ENCODE results near the gene ASPDH.
"Not testable (repeated sequence)": the region's sequence is repeated elsewhere in the genome, so short reads cannot be mapped to it uniquely, and the experiment has no call there.

The ASPDH gene

GRCh38 chr19:50547385-50548190, 33.9 kb upstream of the ASPDH start:
- DNase-seq (ENCODE audit: low spot score) = no peak

DNA sequence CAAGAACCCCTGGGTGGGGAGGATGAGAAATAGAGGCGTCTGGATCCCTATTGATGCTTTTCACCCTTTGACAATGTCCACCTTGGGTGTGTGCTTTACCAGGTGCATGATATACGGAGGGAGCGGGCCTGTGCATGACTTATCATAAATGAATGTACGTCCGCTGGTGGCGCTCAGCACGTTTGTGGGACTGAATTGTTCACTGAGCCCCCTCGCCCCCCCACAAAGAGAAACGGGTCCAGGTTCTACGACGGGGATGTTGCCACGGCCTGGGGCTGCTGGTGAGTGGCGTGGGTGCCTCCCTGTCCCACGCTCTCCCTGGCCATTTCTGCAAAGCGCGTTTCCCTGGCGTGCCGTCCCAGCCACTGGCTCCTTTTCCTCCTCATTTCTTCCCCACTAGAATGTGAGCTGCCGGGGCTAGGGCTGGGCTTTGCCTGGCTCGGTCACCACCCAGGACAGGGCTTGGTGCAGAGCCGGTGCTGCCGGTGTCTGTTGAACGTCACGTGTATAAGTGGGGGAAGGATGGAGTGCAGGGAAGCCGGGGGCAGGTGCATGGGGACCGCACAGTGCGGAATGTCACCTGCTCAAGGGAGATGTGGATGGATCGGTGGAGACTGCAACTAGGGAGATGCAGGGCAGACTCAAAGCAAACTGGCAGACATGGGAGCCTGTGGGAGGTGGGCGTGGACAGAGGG, 33.0 kb upstream of the ASPDH start:
- no peak for DNase-seq (ENCODE audit: low spot score)

GRCh38 chr19:50542943-50543342, 29.2 kb upstream of the ASPDH start:
- DNase-seq (ENCODE audit: low spot score) = no peak

GRCh38 chr19:50537769-50538230, 24.1 kb upstream of the ASPDH start:
- peak; percentile 92 for DNase-seq (ENCODE audit: low spot score)

- DNase-seq (ENCODE audit: low spot score) = no peak
Measured at GRCh38 chr19:50537306-50537685, 23.6 kb upstream of the ASPDH start.

DNA sequence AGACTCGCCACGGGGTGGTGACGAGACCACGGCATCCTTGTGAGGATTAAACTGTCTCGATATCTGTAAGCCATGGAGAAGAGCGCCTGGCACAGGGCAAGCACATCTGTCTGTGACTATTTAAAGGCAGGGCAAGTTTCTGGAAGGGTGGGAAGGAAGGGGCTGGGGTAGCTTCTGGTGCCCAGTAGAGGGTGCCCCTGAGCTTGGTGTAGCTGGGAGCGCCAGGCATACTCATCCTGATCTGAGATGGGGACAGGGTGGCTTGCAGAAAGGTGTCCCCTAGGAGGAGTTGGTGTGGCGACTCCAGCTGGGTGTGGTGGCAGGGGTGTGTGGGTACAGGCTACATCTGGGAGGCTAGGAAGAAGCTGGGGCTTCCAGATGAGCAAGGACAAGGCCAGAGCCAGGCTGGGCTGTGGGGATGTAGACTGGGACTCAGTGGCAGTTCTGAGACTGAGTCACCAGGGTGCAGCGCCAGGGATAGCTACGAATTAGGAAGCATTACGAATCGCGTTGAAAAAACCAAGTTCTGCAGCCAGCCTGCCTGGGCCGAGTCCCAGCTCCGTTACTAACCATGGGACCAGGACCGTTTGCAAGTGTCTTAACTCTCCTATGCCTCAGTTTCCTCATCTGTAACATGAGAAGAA, 23.1 kb upstream of the ASPDH start:
- no peak for DNase-seq (ENCODE audit: low spot score)

- no peak for DNase-seq (ENCODE audit: low spot score)
Measured at GRCh38 chr19:50535672-50536187, 22.0 kb upstream of the ASPDH start.

DNA sequence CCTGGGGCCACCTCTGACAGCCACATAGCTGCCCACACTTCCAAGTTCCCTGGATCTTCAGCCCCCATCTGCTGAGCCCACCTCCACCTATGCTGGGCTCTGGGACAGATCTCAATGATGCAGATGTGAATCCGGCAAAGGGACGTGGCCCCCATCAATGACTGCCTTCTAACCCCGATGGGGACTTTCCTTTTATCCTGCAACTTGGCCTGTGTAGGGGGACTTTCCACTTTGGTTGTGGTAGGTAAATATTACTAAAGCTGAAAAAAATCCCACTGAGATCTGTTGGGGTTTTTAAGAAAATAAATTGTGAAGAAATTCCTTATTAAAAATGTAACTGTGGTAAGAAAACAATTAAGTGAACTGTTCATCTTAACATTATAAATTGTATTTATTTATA, 20.8 kb upstream of the ASPDH start:
- DNase-seq (ENCODE audit: low spot score) = no peak

DNA sequence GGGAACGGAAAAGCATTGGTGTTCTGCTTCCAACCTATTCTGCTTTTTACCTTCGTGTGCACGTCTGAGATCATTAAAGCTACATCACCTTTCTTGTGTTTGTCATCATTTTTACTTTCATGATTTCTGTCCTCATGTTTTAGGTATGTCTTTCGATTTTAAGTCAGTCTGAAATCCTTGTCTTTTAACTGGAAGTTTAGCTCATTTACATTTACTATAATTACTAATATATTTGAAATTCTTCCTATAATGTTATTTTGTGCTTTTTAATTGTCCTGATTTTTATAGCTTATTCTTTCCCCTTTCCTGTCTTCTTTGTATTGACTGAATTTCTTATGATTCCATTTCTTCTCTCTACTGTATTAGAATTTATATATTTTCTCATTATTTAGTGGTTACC, 19.2 kb upstream of the ASPDH start:
- no peak for DNase-seq (ENCODE audit: low spot score)

DNA sequence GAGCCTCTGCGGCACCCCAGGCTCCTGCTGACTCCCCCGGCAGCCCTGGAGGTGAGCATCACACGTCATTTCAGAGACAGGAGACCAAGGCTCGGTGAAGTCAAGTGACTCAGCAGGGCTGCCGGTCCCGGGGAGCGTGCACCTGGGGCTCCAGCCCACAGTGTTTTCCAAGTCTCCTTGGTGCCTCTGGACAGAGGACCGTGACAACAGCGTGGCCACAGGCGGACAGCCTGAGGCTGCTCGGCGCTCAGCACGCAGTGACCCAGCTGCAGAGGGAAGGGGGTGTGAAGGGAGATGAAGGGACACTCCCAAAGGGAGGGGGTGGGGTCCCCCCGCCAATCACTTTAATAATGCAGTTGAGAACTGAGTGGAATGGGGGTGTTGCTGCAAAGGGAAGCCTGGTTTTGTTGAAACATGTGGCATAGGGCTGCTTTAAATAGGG, 17.5 kb upstream of the ASPDH start:
- DNase-seq (ENCODE audit: low spot score) = no peak

DNA sequence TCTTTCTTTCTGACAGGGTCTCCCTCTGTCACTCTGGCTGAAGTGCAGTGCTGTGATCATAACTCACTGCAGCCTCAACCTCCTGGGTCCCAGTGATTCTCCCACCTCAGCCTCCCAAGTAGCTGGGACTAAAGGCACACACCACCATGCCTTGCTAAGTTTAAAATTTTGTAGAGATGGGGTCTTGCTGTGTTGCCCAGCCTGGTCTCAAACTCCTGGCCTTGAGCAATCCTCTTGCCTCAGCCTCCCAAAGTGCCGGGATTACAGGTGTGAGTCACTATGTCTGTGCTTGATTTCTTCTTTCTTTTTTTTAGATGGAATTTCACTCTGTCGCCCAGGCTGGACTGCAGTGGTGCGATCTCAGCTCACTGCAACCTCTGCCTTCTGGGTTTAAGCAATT, 14.3 kb upstream of the ASPDH start:
- not testable (repeated sequence) for DNase-seq (ENCODE audit: low spot score)

DNA sequence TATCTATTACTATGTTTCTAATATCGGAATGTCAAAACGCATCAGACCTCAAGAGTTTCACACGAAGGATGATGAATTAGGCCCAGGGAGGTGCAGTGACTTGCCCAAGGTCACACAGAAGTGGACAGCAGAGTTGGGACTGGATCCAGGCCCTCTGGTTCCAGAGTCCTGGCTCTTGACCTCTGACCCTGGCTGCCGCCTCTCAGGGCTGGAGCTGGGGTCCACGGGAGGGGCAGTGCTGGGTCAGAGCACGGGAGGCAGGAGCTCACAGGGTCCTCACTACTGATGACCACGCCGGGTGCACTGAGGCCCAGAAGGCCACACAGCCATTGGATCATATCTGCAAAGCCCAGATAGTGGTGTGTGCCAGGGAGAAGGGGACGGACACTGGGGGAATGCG, 9.2 kb upstream of the ASPDH start:
- no peak for DNase-seq (ENCODE audit: low spot score)

DNA sequence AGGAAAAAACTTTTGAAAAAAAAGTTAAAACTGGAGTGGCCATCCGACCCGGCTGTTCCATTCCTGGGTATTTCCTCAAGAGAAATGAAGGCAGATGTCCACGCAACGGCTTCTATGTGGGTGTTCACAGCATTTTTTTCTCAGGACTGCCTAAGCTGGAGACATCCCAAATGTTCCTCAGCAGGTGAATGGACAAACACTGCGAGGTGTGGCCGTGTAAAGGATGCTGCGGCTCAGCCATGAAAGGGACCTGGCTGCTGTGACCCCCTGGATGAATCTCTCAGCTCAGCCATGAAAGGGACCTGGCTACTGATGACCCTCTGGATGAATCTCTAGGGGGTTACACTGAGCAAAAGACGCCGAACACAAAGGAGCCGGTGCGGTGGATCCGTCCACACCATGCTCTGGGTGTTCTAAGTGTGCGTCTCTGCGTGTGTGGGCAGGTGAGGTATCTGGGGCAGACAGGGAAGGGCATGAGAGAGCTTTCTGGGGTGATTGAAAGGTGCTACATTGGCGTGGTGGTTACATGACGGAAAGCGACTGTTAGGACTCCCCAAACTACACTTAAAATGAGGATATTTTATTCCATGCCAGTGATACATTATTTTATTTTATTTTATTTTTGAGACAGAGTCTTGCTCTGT, 7.2 kb upstream of the ASPDH start:
- DNase-seq (ENCODE audit: low spot score) = no peak

DNA sequence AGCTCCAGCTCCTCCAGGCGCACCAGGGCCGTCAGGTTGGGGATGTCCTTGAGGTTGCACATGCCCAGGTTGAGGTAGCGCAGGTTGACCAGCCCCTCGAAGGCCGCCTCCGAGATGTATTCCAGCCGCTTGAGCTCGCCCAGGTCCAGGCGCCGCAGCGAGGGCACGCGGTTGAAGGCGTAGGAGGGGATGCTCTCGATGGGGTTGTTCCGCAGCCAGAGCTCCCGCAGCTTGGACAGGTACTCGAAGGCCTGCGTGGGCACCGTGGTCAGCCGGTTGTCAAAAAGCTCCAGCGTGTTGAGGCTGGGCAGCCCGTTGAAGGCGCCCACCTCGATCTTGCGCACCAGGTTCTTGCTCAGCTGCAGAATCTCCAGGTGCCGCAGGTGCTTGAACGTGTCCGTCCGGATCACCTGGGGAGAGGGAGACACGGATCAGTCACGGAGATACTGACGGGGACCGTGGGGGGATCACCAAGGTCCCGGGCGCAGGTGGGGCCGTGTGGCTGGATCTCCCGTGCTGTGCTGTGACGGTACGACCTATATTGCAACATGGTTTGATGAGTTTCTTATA, 5.4 kb upstream of the ASPDH start:
- DNase-seq (ENCODE audit: low spot score) = no peak

DNA sequence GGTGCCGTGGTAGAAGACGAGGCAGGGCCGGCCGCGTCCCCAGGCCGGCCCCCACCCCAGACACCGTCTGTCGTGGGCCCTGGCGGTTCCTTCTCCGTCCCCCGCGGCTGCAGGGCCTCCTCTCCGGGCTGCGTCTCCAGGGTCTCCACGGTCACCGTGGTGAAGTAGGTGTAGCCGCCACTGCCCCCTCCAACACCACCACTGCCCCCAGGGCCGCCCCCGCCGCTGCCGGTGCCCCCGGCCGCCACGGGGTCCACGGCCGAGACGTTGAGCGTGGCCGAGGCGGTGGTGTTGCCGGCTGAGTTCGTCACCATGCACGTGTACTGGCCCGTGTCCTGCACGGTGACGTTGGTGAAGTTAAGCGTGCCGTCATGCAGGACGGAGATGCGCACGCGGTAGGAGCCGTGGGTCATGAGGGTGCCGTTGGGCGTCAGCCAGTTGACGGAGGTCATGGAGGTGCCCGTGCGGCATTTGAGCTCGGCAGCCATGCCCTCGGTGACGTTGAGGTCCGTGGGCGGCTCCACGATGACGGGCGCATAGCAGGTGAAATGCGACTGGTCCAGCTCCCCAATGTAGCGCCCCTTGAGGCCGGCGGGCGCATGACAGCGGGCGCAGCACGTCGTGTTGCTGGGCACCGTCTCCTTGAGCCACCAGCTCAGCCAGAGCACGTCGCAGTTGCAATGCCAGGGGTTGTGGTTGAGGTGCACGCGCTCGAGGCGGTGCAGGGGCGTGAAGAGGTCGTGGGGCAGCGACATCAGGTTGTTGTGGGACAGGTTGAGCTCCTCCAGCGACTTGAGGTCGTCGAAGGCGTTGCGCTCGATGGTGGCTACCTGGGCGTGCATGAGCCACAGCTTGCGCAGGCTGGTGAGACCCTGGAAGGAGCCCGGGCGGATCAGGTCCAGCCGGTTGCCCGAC, 4.6 kb upstream of the ASPDH start:
- no peak for DNase-seq (ENCODE audit: low spot score)

- no peak for DNase-seq (ENCODE audit: low spot score)
Measured at GRCh38 chr19:50517704-50518075, 4.0 kb upstream of the ASPDH start.

- DNase-seq (ENCODE audit: low spot score) = no peak
Measured at GRCh38 chr19:50516964-50517703, 3.4 kb upstream of the ASPDH start.

DNA sequence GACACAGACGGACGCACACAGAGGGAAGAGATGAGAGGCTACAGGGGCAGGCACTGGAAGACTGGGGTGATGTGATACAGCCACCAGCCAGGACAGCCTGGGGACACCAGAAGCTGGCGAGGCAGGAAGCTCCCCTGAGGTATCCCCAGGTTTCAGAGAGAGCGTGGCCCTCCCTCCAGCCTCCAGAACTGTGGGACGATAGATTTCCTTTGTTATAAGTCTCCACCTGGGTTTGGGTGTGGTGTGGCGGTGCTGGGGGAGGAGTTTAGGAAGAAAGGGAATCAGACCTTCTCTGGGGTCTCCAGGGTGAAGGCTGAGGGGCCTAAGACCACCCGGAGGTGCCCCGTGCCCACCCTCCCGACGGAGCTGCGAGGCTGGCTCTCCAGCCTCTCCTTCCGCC, 2.7 kb upstream of the ASPDH start:
- DNase-seq (ENCODE audit: low spot score) = no peak

DNA sequence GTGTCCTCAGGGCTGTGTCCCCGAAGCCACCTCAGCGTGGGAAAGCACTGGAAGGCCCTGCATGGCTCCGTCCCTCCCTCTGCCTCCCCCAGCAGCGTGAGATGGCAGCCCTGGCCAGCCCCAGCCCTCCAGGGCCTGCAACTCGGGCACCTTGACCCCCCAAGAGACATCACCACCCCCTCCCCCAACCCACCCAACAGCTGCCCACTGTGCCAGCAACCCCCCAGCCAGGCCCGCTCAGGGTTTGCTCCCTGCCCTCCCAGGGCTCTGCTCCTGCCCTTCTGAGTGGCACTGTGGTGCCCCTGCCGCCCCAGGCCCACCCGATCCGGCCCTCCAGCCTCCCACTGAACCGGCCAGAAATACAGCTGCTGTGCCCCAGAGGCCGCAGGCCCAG, 1.5 kb upstream of the ASPDH start:
- no peak for DNase-seq (ENCODE audit: low spot score)

Data from HuH-7 (cell line).